A673 (cell line): ENCODE results near the gene SHANK1. TPM values are rescaled to one million over a fixed set of nuclear protein-coding genes. Genes with fewer than 3 reads are reported as not detected.

Experiments used
- BruUV-seq: library from RNA; stranded (reverse); fragments of 400-500 nt; replicated peaks from 2 replicates; lab custom pipeline; 2021; lab: Mats Ljungman, UMichigan
- CTCF ChIA-PET: fragments of 300-600 bp; sonication (Branson Sonifier 250); formaldehyde crosslinking; loops from one replicate; lab custom pipeline; 2022; ENCODE audit warnings: antibody characterized with exemption; lab: Charles Lee
- POLR2A ChIA-PET: fragments of 300-600 bp; sonication (Branson Sonifier 250); formaldehyde crosslinking; loops from one replicate; lab custom pipeline; 2022; ENCODE audit warnings: antibody characterized with exemption; ENCODE audit not compliant: low non-redundant PET; lab: Charles Lee
- DNase-seq: peaks from one replicate; pipeline ENCODE4 v3.0.0-alpha.2; 2015; ENCODE audit warnings: low spot score
- H3K27ac ChIP-seq: fragments of 200-600 bp; sonication (generic); 2 replicates; pipeline ENCODE4 v1.5.1; 2016; ENCODE audit warnings: mixed run types, low read depth, mild to moderate bottlenecking, mixed read lengths, antibody characterized with exemption, low read length; ENCODE audit not compliant: poor library complexity, severe bottlenecking
- H3K27me3 ChIP-seq: fragments of 200-600 bp; sonication (generic); replicated peaks from 2 replicates; pipeline ENCODE4 v1.6.1; 2017; ENCODE audit warnings: mixed run types, low read depth, mild to moderate bottlenecking, mixed read lengths, antibody characterized with exemption, low read length; ENCODE audit not compliant: insufficient read depth, poor library complexity
- H3K36me3 ChIP-seq: fragments of 200-600 bp; sonication (generic); 2 replicates; pipeline ENCODE4 v1.6.1; 2016; ENCODE audit warnings: mixed run types, mild to moderate bottlenecking, mixed read lengths, antibody characterized with exemption, low read length; ENCODE audit not compliant: insufficient read depth, poor library complexity, severe bottlenecking
- H3K4me1 ChIP-seq: fragments of 200-600 bp; sonication (generic); 2 replicates; pipeline ENCODE4 v1.6.1; 2017; ENCODE audit warnings: mixed run types, mild to moderate bottlenecking, mixed read lengths, antibody characterized with exemption, low read length; ENCODE audit not compliant: insufficient read depth, poor library complexity, severe bottlenecking
- H3K4me3 ChIP-seq: fragments of 200-600 bp; sonication (generic); 2 replicates; pipeline ENCODE4 v1.5.1; 2016; ENCODE audit warnings: low read depth, mixed run types, mild to moderate bottlenecking, mixed read lengths, low read length; ENCODE audit not compliant: poor library complexity, severe bottlenecking
- H3K9me3 ChIP-seq: fragments of 200-600 bp; sonication (generic); 2 replicates; pipeline ENCODE4 v1.6.1; 2016; ENCODE audit warnings: mixed run types, low read depth, mild to moderate bottlenecking, mixed read lengths, antibody characterized with exemption, low read length; ENCODE audit not compliant: poor library complexity, severe bottlenecking
- EZH2 ChIP-seq: fragments of 200-600 bp; sonication (generic); IDR thresholded peaks from 2 replicates; pipeline ENCODE4 v1.6.1; 2017; ENCODE audit warnings: borderline replicate concordance, low read depth, mild to moderate bottlenecking, mixed read lengths, antibody characterized with exemption, low read length; ENCODE audit not compliant: poor library complexity, severe bottlenecking
- intact Hi-C: fragments of 100-400 bp; cut with micrococcal nuclease; formaldehyde crosslinking; loops from one replicate; pipeline ENCODE4 v1.10.0; 2022; ENCODE audit not compliant: unreplicated experiment
- total RNA-seq: library from RNA; stranded (reverse); gene quantifications from 2 replicates; pipeline ENCODE4 v1.2.3, GENCODE V29; 2021
- TF ChIP-seq, protein P1 (sequence below): fragments of 300-800, 200-600 bp; sonication (generic); conservative IDR thresholded peaks from 2 replicates; pipeline ENCODE4 v1.5.1; 2017; ENCODE audit warnings: low read depth, mild to moderate bottlenecking, antibody characterized with exemption, low read length, moderate library complexity, mixed read lengths

The SHANK1 gene
- total RNA-seq, 1 experiment from 2014 or later: 69.7 TPM

DNA sequence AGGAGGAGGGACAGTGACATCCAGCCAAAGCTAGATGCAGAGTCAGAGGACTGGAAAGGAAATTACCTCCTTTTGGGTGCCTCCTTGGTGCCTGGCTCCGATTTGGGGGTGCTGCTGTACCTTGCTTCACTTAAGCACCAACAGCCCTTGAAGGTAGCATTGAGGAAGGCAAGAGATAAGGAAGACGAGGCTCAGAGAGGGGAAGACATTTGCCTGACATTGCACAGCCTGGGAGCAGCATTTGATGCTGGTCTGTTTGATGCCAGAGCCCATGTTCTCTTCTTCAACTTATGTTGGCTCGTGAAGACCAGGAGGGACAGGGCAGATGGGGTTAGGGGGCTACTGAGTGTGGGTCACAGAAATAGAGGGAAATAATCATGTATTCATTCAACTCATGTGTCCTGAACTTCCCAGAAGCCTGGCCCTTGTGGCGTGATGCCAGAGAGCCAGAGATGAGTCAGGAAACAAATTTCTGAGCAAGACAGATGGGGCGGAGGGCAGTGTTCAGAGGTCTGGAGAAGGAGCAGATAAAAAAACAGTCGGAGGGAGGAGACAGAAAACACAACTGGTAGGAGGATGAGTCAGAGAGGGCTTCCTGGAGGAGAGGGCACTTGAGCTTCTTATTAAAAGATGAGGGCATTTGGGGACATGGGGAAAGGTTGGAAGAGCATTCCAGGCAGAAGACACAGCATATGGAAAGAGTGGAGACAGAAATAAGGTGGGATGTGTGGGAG, 73.4 kb downstream of the SHANK1 start:
- H3K9me3 ChIP-seq: no peaks in the 10 kb centered on the region
- POLR2A ChIA-PET: no interaction called here
- no peak overlapping the region for H3K27ac ChIP-seq
- CTCF ChIA-PET: no interaction called here
- no peak for TF ChIP-seq EZH2
- TF ChIP-seq, protein P1, sequence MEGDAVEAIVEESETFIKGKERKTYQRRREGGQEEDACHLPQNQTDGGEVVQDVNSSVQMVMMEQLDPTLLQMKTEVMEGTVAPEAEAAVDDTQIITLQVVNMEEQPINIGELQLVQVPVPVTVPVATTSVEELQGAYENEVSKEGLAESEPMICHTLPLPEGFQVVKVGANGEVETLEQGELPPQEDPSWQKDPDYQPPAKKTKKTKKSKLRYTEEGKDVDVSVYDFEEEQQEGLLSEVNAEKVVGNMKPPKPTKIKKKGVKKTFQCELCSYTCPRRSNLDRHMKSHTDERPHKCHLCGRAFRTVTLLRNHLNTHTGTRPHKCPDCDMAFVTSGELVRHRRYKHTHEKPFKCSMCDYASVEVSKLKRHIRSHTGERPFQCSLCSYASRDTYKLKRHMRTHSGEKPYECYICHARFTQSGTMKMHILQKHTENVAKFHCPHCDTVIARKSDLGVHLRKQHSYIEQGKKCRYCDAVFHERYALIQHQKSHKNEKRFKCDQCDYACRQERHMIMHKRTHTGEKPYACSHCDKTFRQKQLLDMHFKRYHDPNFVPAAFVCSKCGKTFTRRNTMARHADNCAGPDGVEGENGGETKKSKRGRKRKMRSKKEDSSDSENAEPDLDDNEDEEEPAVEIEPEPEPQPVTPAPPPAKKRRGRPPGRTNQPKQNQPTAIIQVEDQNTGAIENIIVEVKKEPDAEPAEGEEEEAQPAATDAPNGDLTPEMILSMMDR: no peak
- no peaks in the 10 kb centered on the region for H3K36me3 ChIP-seq
- no peaks in the 10 kb centered on the region for H3K4me1 ChIP-seq
- no TSS peak for BruUV-seq
- H3K4me3 ChIP-seq: no peak overlapping the region
- DNase-seq: peak; percentile 38
- intact Hi-C loops: no loop called here
- peaks cover 26% of the 10 kb centered on the region for H3K27me3 ChIP-seq

DNA sequence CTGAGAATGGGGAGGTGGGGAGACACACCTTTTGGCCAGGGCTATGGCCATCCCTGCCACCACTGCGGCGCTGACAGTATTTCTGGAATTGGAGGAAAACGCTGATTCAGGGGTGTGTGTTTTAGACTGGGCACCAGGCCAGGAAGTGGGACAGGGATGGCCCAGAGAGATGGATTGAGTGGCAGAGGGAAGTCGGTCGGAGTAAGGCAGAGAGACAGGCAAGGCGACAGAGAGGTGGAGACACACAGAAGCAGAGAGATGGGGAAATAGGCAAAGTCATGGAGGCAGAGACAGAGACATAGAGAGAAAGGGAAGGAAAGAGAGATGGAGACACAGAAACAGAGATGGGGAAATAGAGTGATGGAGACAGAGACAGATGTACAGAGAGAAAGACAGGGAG, 74.5 kb downstream of the SHANK1 start:
- no TSS peak for BruUV-seq
- H3K27ac ChIP-seq: no peak overlapping the region
- POLR2A ChIA-PET: no interaction called here
- TF ChIP-seq, protein P1: no peak
- TF ChIP-seq EZH2: no peak
- H3K36me3 ChIP-seq: no peaks in the 10 kb centered on the region
- intact Hi-C loops: no loop called here
- CTCF ChIA-PET: no interaction called here
- no peak overlapping the region for H3K4me3 ChIP-seq
- no peaks in the 10 kb centered on the region for H3K4me1 ChIP-seq
- peaks cover 26% of the 10 kb centered on the region for H3K27me3 ChIP-seq
- no peak for DNase-seq
- no peaks in the 10 kb centered on the region for H3K9me3 ChIP-seq

DNA sequence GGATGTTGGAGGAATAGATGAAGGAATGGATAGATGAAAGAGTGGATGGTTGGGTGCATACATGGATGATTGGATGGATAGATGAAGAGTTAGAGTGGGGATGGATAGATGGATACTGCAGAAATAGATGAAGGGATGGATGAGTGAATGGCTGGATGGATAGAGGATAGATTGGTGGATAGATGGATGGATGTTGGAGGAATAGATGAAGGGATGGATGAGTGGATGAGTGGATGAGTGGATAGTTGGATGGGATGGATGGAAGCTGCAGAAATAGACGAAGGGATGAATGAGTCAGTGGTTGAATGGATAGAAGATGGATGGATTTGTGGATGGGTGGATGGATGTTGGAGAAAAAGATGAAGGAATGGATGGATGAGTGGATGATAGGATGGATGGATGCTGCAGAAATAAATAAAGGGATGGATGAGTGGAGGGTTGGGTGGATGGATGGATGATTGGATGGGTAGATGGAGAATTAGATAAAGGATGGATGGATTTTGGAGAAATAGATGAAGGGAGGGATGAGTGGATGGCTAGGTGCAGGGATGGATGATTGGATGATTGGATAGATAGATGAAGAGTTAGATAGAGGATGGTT, 75.2 kb downstream of the SHANK1 start:
- TF ChIP-seq EZH2: no peak
- TF ChIP-seq, protein P1: no peak
- DNase-seq: no peak
- Histone ChIP-seq H3K27me3 (peaks cover 26% of the 10 kb centered on the region), H3K27ac (no peak overlapping the region), H3K4me1 (no peaks in the 10 kb centered on the region), H3K9me3 (no peaks in the 10 kb centered on the region), H3K4me3 (no peak overlapping the region), H3K36me3 (no peaks in the 10 kb centered on the region)
- intact Hi-C loops: no loop called here
- no TSS peak for BruUV-seq
- CTCF ChIA-PET: no interaction called here
- POLR2A ChIA-PET: no interaction called here
